NCI-H748 treated with DMSO at 0.1 percent for 48 hours (cell line): ENCODE data around the gene TEX29.

Experiments used
- DNase-seq: peaks from one replicate; lab custom pipeline; 2025; lab: John Stamatoyannopoulos, UW

TEX29 gene

GRCh38 chr13:111319998-111320911 is at the start of gene TEX29:
TSS of gene TEX29 (plus strand) at chr13:111320642. CDS start at chr13:111320891, 249 bp downstream.
- no peak for DNase-seq

GRCh38 chr13:111270765-111271698 is 49.4 kb upstream of the TEX29 start:
- DNase-seq, result no peak

- DNase-seq, result no peak
These were observed 48.3 kb upstream of the TEX29 start for GRCh38 chr13:111272117-111272516.

- DNase-seq, result no peak
These were observed 45.1 kb upstream of the TEX29 start for GRCh38 chr13:111275382-111275781.

GRCh38 chr13:111275995-111276618 is 44.3 kb upstream of the TEX29 start:
- DNase-seq, result no peak

GRCh38 chr13:111278258-111278657 is 42.2 kb upstream of the TEX29 start:
- DNase-seq, result no peak

- no peak for DNase-seq
These were observed 41.4 kb upstream of the TEX29 start for GRCh38 chr13:111278743-111279652.

GRCh38 chr13:111280226-111280625 is 40.2 kb upstream of the TEX29 start:
- DNase-seq, result no peak

GRCh38 chr13:111280681-111281585 is 39.5 kb upstream of the TEX29 start:
- no peak for DNase-seq

GRCh38 chr13:111281751-111282311 is 38.6 kb upstream of the TEX29 start:
- DNase-seq, result no peak

- no peak for DNase-seq
These were observed 38.0 kb upstream of the TEX29 start for GRCh38 chr13:111282425-111282824.

GRCh38 chr13:111282997-111283396 is 37.4 kb upstream of the TEX29 start:
- DNase-seq, result no peak

GRCh38 chr13:111283457-111283856 is 37.0 kb upstream of the TEX29 start:
- no peak for DNase-seq

GRCh38 chr13:111283991-111284390 is 36.5 kb upstream of the TEX29 start:
- DNase-seq, result no peak

- DNase-seq, result no peak
These were observed 35.9 kb upstream of the TEX29 start for GRCh38 chr13:111284565-111284964.

- no peak for DNase-seq
These were observed 34.3 kb upstream of the TEX29 start for GRCh38 chr13:111286162-111286561.

- DNase-seq, result no peak
These were observed 33.7 kb upstream of the TEX29 start for GRCh38 chr13:111286749-111287148.

GRCh38 chr13:111287201-111287600 is 33.2 kb upstream of the TEX29 start:
- DNase-seq, result no peak

- no peak for DNase-seq
These were observed 32.2 kb upstream of the TEX29 start for GRCh38 chr13:111288276-111288675.

GRCh38 chr13:111289251-111289650 is 31.2 kb upstream of the TEX29 start:
- DNase-seq, result no peak
